ENCODE measurements around the gene EXTL2.
A peak's percentile ranks its signal among the peaks of the same experiment; 100 is the strongest.
"Not testable (repeated sequence)": the region's sequence is repeated elsewhere in the genome, so short reads cannot be mapped to it uniquely, and the experiment has no call there.

EXTL2 gene

GRCh38 chr1:100896481-100896982, 1.9 kb upstream of the EXTL2 start:
- Histone ChIP-seq H3K4me1 (ENCODE audit: insufficient read depth, low read length) (peaks cover 26% of the 10 kb centered on the region), H3K27me3 (ENCODE audit: control insufficient read depth in 1 of 2, insufficient read depth in 2 of 2, low read length in 2 of 2) (no peaks in the 10 kb centered on the region), H3K9me3 (ENCODE audit: low read length) (no peaks in the 10 kb centered on the region), H3K9ac (ENCODE audit: low read length) (peak overlapping the region; percentile 100), H3K27ac (ENCODE audit: low read depth, low read length) (peak overlapping the region; percentile 96), H3K4me3 (ENCODE audit: low read depth in 1 of 2, low read length in 2 of 2) (peak overlapping the region; percentile 93 to 95), H3K36me3 (ENCODE audit: insufficient read depth, low read length) (peaks cover 14% of the 10 kb centered on the region)

DNA sequence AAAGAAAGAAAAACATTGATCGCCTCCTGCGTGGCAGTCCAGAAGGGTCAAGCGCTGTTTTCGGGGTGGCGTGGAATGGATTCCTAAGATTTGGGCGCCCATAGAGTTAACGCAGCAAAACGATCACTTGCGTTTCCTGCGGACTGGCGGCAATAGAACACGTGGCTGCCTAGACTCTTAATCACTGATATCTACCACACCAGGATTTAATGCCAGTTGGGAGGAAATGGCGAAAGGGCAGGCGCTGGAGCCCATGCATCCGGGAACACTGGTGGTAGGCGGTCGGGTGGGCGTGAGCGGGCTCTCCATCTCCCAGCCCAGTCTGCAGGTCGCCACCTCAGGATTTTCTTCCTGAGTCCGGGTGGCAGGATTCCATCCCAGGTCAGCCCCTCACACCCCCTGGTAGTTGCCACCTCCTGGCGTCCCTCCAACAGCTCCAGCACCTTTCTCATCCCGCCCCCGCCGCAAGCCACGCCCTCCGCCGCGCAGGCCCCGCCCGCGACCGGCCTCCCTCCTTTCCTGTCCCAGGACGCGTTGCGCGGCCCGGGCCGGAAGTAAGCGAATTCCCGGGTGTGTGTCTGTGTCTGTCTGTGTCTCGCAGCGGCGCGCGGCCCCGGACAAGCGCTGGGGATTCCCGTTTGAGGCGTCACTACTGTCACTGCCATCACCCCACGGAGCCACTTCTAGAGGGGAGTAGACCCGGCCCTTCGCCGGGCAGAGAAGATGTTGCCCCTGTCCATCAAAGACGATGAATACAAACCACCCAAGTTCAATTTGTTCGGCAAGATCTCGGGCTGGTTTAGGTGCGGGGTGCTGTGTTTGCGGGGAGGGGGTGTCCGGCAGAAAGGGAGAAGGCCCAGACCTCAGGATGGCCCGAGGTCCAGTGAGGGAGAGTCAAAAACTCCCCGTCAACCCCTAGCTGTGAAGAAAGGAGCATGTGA, 1.2 kb upstream of the EXTL2 start, which contains the start of gene SLC30A7:
SLC30A7 (plus strand) TSS at position 551 of the 941 bp plus-strand sequence; CDS start at position 724, 173 bp downstream.
- Histone ChIP-seq H3K27me3 (ENCODE audit: control insufficient read depth in 1 of 2, insufficient read depth in 2 of 2, low read length in 2 of 2) (no peaks in the 10 kb centered on the region), H3K9ac (ENCODE audit: low read length) (peak within 1 kb of the TSS; percentile 100), H3K4me1 (ENCODE audit: insufficient read depth, low read length) (peaks cover 26% of the 10 kb centered on the region), H3K27ac (ENCODE audit: low read depth, low read length) (peak within 1 kb of the TSS; percentile 96), H3K9me3 (ENCODE audit: low read length) (no peaks in the 10 kb centered on the region), H3K4me3 (ENCODE audit: low read depth in 1 of 2, low read length in 2 of 2) (peak within 1 kb of the TSS; percentile 93 to 95), H3K36me3 (ENCODE audit: insufficient read depth, low read length) (peaks cover 14% of the 10 kb centered on the region)

DNA sequence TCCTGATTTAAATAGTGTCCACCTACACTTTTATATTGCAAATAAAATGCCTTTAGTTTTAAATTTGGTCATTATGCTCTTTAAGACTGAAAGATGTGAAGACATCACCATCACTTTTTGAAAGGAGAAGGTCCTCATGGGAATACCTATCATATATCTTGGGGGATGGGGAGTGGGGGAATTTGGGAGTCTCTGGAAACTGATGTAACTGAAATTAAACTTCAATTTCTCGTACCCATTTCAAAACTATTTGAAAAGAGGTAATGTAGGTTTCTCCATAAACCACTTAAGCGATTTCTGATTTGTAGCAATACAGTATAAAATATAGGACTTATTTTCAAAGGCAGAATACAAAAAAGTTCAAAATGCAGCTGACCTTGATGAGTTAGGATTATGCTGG, 924 bp downstream of the EXTL2 start:
- peaks cover 26% of the 10 kb centered on the region for H3K4me1 ChIP-seq (ENCODE audit: insufficient read depth, low read length)
- no peak overlapping the region for H3K4me3 ChIP-seq (ENCODE audit: low read depth in 1 of 2, low read length in 2 of 2)
- no peak overlapping the region for H3K9ac ChIP-seq (ENCODE audit: low read length)
- no peak overlapping the region for H3K27ac ChIP-seq (ENCODE audit: low read depth, low read length)
- no peaks in the 10 kb centered on the region for H3K9me3 ChIP-seq (ENCODE audit: low read length)
- peaks cover 4% of the 10 kb centered on the region for H3K36me3 ChIP-seq (ENCODE audit: insufficient read depth, low read length)
- H3K27me3 ChIP-seq (ENCODE audit: control insufficient read depth in 1 of 2, insufficient read depth in 2 of 2, low read length in 2 of 2): no peaks in the 10 kb centered on the region

DNA sequence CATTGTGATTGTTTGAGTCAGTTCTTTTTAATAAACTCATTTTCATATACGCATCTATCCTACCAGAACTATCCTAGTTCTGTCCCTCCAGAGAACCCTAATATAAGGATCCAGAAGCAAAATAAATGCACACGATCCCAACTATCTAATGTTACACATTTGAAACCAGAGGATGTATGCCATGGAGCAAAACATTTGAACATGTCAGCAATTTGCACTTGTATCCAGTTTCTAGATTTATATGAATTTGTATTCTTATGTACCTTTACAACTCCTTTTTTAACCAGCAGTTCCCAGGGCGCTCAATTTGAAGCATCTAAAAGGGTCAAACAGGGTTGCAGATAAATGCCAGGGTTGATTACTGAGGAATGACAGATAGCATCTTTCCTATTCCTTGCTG, 2.1 kb downstream of the EXTL2 start:
- Histone ChIP-seq H3K4me3 (ENCODE audit: low read depth in 1 of 2, low read length in 2 of 2) (no peak overlapping the region), H3K27me3 (ENCODE audit: control insufficient read depth in 1 of 2, insufficient read depth in 2 of 2, low read length in 2 of 2) (no peaks in the 10 kb centered on the region), H3K27ac (ENCODE audit: low read depth, low read length) (no peak overlapping the region), H3K9me3 (ENCODE audit: low read length) (no peaks in the 10 kb centered on the region), H3K4me1 (ENCODE audit: insufficient read depth, low read length) (peaks cover 20% of the 10 kb centered on the region), H3K9ac (ENCODE audit: low read length) (no peak overlapping the region), H3K36me3 (ENCODE audit: insufficient read depth, low read length) (no peaks in the 10 kb centered on the region)

DNA sequence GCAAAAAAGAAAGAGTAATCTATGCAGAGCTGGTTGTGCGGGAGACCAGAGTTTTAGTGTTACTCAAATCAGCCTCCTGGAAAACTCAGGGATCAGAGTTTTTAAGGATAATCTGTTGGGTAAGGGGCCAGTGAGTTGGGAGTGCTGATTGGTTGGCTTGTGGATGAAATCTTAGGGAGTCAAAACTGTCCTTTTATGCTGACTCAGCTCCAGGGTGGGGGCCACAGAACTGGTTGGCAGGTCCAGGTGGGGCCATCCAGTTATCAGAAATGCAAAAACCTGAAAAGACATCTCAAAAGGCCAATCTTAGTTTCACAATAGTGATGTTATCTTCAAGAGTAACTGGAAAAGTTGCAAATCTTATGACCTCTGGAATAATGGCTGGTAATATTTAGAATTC, 3.3 kb downstream of the EXTL2 start:
- peaks cover 9% of the 10 kb centered on the region for H3K4me1 ChIP-seq (ENCODE audit: insufficient read depth, low read length)
- H3K27me3 ChIP-seq (ENCODE audit: control insufficient read depth in 1 of 2, insufficient read depth in 2 of 2, low read length in 2 of 2): no peaks in the 10 kb centered on the region
- H3K27ac ChIP-seq (ENCODE audit: low read depth, low read length): no peak overlapping the region
- H3K4me3 ChIP-seq (ENCODE audit: low read depth in 1 of 2, low read length in 2 of 2): no peak overlapping the region
- H3K9me3 ChIP-seq (ENCODE audit: low read length): no peaks in the 10 kb centered on the region
- no peak overlapping the region for H3K9ac ChIP-seq (ENCODE audit: low read length)
- peaks cover 3% of the 10 kb centered on the region for H3K36me3 ChIP-seq (ENCODE audit: insufficient read depth, low read length)

DNA sequence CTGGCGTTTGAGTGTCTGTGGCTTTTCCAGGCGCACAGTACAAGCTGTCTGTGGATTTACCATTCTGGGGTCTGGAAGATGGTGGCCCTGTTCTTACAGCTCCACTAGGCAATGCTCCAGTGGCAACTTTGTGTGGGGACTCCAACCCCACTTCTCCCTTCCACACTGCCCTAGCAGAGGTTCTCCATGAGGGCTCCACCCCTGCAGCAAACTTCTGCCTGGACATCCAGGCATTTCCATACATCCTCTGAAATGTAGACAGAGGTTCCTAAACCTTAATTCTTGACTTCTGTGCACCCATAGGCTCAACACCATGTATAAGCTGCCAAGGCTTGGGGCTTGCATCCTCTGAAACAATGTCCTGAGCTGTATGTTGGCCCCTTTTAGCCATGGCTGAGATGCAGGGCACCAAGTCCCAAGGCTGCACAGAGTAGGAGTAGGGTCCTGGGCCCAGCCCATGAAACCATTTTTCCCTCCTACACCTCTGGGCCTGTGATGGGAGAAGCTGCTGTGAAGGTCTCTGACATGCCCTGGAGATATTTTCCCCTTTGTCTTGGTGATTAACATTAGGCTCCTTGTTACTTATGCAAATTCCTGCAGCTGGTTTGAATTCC, 4.7 kb downstream of the EXTL2 start:
- H3K36me3 ChIP-seq (ENCODE audit: insufficient read depth, low read length); H3K9ac ChIP-seq (ENCODE audit: low read length); H3K9me3 ChIP-seq (ENCODE audit: low read length); H3K4me3 ChIP-seq (ENCODE audit: low read depth in 1 of 2, low read length in 2 of 2); H3K4me1 ChIP-seq (ENCODE audit: insufficient read depth, low read length); H3K27ac ChIP-seq (ENCODE audit: low read depth, low read length); H3K27me3 ChIP-seq (ENCODE audit: control insufficient read depth in 1 of 2, insufficient read depth in 2 of 2, low read length in 2 of 2): not testable (repeated sequence)

DNA sequence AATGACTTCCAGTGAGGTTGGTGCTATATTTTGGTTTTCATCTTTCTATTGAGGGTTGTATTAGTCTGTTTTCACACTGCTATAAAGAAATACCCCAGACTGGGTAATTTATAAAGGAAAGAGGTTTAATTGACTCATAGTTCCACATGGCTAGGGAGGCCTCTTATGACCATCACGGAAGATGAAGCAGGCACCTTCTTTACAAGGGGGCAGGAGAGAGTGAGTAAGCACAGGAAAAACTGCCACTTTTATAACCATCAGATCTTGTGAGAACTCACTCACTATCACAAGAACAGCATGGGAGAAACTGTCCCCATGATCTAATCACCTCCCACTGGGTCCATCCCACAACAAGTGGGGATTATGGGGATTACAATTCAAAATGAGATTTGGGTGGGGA, 5.6 kb downstream of the EXTL2 start:
- not testable (repeated sequence) for H3K27ac ChIP-seq (ENCODE audit: low read depth, low read length); H3K27me3 ChIP-seq (ENCODE audit: control insufficient read depth in 1 of 2, insufficient read depth in 2 of 2, low read length in 2 of 2); H3K36me3 ChIP-seq (ENCODE audit: insufficient read depth, low read length); H3K4me3 ChIP-seq (ENCODE audit: low read depth in 1 of 2, low read length in 2 of 2); H3K9ac ChIP-seq (ENCODE audit: low read length); H3K4me1 ChIP-seq (ENCODE audit: insufficient read depth, low read length); H3K9me3 ChIP-seq (ENCODE audit: low read length)

DNA sequence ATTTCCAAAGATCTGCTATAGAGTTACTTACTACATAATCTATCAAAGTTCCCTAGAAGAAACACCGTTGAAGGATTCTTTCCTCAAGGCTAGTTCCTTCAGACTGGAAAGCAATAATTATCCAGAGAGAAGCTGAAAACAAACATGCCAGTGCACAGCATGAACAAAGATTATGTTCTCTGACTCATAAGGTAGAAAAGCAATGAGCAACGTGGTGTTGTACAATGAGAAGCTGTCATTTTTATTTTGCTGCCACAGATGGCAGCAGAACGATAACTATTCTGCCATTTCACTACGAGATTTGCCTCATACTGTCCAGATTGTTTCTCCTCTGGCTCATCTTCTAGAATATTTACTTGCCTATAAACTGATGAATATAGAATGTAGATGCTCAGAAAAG, 10.7 kb downstream of the EXTL2 start:
- Histone ChIP-seq H3K9me3 (ENCODE audit: low read length) (no peaks in the 10 kb centered on the region), H3K4me3 (ENCODE audit: low read depth in 1 of 2, low read length in 2 of 2) (no peak overlapping the region), H3K36me3 (ENCODE audit: insufficient read depth, low read length) (peaks cover 3% of the 10 kb centered on the region), H3K4me1 (ENCODE audit: insufficient read depth, low read length) (no peaks in the 10 kb centered on the region), H3K27me3 (ENCODE audit: control insufficient read depth in 1 of 2, insufficient read depth in 2 of 2, low read length in 2 of 2) (no peaks in the 10 kb centered on the region), H3K27ac (ENCODE audit: low read depth, low read length) (no peak overlapping the region), H3K9ac (ENCODE audit: low read length) (no peak overlapping the region)

- no peaks in the 10 kb centered on the region for H3K27me3 ChIP-seq (ENCODE audit: control insufficient read depth in 1 of 2, insufficient read depth in 2 of 2, low read length in 2 of 2)
- H3K27ac ChIP-seq (ENCODE audit: low read depth, low read length): no peak overlapping the region
- no peak overlapping the region for H3K4me3 ChIP-seq (ENCODE audit: low read depth in 1 of 2, low read length in 2 of 2)
- H3K36me3 ChIP-seq (ENCODE audit: insufficient read depth, low read length): peaks cover 3% of the 10 kb centered on the region
- no peak overlapping the region for H3K9ac ChIP-seq (ENCODE audit: low read length)
- no peaks in the 10 kb centered on the region for H3K9me3 ChIP-seq (ENCODE audit: low read length)
- no peaks in the 10 kb centered on the region for H3K4me1 ChIP-seq (ENCODE audit: insufficient read depth, low read length)
Measured at GRCh38 chr1:100882698-100883097, 11.9 kb downstream of the EXTL2 start.

- Histone ChIP-seq H3K9me3 (ENCODE audit: low read length) (no peaks in the 10 kb centered on the region), H3K9ac (ENCODE audit: low read length) (no peak overlapping the region), H3K4me3 (ENCODE audit: low read depth in 1 of 2, low read length in 2 of 2) (no peak overlapping the region), H3K4me1 (ENCODE audit: insufficient read depth, low read length) (no peaks in the 10 kb centered on the region), H3K36me3 (ENCODE audit: insufficient read depth, low read length) (peaks cover under 1% of the 10 kb centered on the region), H3K27ac (ENCODE audit: low read depth, low read length) (no peak overlapping the region), H3K27me3 (ENCODE audit: control insufficient read depth in 1 of 2, insufficient read depth in 2 of 2, low read length in 2 of 2) (no peaks in the 10 kb centered on the region)
Measured at GRCh38 chr1:100881687-100882086, 13.0 kb downstream of the EXTL2 start.

- Histone ChIP-seq H3K9me3 (ENCODE audit: low read length) (no peaks in the 10 kb centered on the region), H3K27ac (ENCODE audit: low read depth, low read length) (no peak overlapping the region), H3K4me3 (ENCODE audit: low read depth in 1 of 2, low read length in 2 of 2) (no peak overlapping the region), H3K36me3 (ENCODE audit: insufficient read depth, low read length) (no peaks in the 10 kb centered on the region), H3K4me1 (ENCODE audit: insufficient read depth, low read length) (no peaks in the 10 kb centered on the region), H3K9ac (ENCODE audit: low read length) (no peak overlapping the region), H3K27me3 (ENCODE audit: control insufficient read depth in 1 of 2, insufficient read depth in 2 of 2, low read length in 2 of 2) (no peaks in the 10 kb centered on the region)
Measured at GRCh38 chr1:100879422-100879821, 15.2 kb downstream of the EXTL2 start.

Data from muscle layer of colon (tissue), 2 donors.